BJ (cell line): ENCODE data around the gene FGF21. TPM values are rescaled to one million over a fixed set of nuclear protein-coding genes. Genes with fewer than 3 reads are reported as not detected.
A peak's percentile ranks its signal among the peaks of the same experiment; 100 is the strongest.

Source experiments
- CTCF ChIA-PET: fragments of 350-600 bp; formaldehyde crosslinking; extraction: SDS; loops from one replicate; lab custom pipeline; 2021; ENCODE audit warnings: antibody characterized with exemption, inconsistent platforms; lab: Yijun Ruan, JAX
- POLR2A ChIA-PET: fragments of 300-600 bp; sonication (Branson Sonifier 250); formaldehyde crosslinking; extraction: SDS; loops from one replicate; lab custom pipeline; 2021; ENCODE audit warnings: antibody characterized with exemption; lab: Charles Lee
- DNase-seq: peaks from one replicate; pipeline ENCODE4 v3.0.0-alpha.2; 2011; ENCODE audit warnings: low read depth
- H3K27me3 ChIP-seq: 2 replicates; pipeline ENCODE4 v1.6.0; 2011; ENCODE audit warnings: low read length; ENCODE audit not compliant: control insufficient read depth, insufficient read depth
- H3K36me3 ChIP-seq: 2 replicates; pipeline ENCODE4 v1.5.1; 2011; ENCODE audit warnings: low read length; ENCODE audit not compliant: control insufficient read depth, insufficient read depth
- H3K4me3 ChIP-seq: 2 replicates; pipeline ENCODE4 v1.5.1; 2011; ENCODE audit warnings: low read depth, mild to moderate bottlenecking, control low read depth, low read length
- polyA plus RNA-seq: library from polyadenylated mRNA; depleted of rRNA; stranded (reverse); fragments of >200 nt; gene quantifications from 2 replicates; pipeline ENCODE4 v1.2.3, GENCODE V29; 2011
- TF ChIP-seq, protein P1 (sequence below): IDR thresholded peaks from 2 replicates; pipeline ENCODE4 v1.5.1; 2011; ENCODE audit warnings: low read depth, mild to moderate bottlenecking, control low read depth, inconsistent platforms, low read length, moderate library complexity; ENCODE audit not compliant: insufficient read depth

Gene FGF21
- polyA plus RNA-seq, 1 experiment = not detected

DNA sequence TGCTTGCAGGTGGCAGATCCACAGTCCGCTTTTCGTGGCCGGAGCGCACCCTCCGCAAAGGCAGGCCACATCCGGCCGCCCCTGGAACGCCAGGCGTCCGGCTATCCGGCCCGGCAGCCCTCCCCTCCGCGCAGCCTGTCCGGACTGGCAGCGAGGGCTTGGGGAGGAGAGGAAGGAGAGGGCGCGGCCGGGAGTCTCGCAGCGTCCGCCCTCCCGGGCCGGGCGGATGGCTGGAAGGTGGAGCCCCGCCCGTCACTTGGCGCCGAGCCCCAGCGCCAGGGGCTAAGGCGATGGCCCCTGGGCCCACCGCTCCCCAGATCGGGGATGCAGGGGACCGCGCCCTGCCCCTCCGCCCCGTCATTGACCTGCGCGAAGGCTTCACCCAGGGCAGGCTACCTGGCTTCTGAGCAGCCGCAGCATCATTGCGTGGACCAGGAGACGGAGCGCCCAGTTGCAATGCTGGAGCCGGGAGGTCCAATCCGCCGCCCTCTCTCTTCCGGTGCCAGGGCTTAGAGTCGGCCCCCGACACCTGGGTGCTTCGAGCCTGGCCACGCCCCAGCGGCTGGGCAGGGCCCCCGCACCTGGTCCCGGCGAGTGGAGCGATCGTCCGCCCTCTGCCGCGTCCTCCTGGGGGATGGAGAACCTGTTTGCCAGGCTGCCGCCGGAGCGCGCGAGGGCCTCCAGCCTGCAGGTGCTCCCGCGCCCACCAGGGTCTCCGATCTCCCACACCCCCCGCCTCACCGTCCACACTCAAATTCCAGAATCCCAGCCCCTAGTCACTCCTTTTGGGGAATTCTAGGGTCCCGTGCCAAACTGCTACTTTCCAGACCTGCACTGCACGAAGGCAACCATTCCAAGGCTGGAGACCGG is 2.6 kb upstream of the FGF21 start, which contains the start of gene FUT1:
Gene FUT1, minus strand, starts transcription at position 146 of the 870 bp plus-strand sequence. CDS start 1,360 bp downstream, outside the sequence.
- TF ChIP-seq, protein P1, sequence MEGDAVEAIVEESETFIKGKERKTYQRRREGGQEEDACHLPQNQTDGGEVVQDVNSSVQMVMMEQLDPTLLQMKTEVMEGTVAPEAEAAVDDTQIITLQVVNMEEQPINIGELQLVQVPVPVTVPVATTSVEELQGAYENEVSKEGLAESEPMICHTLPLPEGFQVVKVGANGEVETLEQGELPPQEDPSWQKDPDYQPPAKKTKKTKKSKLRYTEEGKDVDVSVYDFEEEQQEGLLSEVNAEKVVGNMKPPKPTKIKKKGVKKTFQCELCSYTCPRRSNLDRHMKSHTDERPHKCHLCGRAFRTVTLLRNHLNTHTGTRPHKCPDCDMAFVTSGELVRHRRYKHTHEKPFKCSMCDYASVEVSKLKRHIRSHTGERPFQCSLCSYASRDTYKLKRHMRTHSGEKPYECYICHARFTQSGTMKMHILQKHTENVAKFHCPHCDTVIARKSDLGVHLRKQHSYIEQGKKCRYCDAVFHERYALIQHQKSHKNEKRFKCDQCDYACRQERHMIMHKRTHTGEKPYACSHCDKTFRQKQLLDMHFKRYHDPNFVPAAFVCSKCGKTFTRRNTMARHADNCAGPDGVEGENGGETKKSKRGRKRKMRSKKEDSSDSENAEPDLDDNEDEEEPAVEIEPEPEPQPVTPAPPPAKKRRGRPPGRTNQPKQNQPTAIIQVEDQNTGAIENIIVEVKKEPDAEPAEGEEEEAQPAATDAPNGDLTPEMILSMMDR = no peak
- Histone ChIP-seq H3K36me3 (no peaks in the 10 kb centered on the region), H3K4me3 (peak within 1 kb of the TSS; percentile 24), H3K27me3 (peaks cover 9% of the 10 kb centered on the region; the same call in 1 of the 2 replicates)
- ChIA-PET POLR2A (no interaction called here), CTCF (no interaction called here)
- DNase-seq = no peak

DNA sequence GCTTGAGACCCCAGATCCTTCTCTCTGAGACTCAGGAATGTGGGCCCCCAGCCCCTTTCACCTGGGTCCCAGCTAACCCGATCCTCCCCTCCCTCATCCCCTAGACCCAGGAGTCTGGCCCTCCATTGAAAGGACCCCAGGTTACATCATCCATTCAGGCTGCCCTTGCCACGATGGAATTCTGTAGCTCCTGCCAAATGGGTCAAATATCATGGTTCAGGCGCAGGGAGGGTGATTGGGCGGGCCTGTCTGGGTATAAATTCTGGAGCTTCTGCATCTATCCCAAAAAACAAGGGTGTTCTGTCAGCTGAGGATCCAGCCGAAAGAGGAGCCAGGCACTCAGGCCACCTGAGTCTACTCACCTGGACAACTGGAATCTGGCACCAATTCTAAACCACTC is 463 bp downstream of the FGF21 start:
- ChIA-PET POLR2A (no interaction called here), CTCF (no interaction called here)
- Histone ChIP-seq H3K36me3 (no peaks in the 10 kb centered on the region), H3K4me3 (no peak overlapping the region), H3K27me3 (peaks cover 9% of the 10 kb centered on the region)
- no peak for DNase-seq
- TF ChIP-seq, protein P1 = no peak

DNA sequence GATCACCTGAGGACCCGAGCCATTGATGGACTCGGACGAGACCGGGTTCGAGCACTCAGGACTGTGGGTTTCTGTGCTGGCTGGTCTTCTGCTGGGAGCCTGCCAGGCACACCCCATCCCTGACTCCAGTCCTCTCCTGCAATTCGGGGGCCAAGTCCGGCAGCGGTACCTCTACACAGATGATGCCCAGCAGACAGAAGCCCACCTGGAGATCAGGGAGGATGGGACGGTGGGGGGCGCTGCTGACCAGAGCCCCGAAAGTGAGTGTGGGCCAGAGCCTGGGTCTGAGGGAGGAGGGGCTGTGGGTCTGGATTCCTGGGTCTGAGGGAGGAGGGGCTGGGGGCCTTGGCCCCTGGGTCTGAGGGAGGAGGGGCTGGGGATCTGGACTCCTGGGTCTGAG is 888 bp downstream of the FGF21 start:
- TF ChIP-seq, protein P1 = no peak
- CTCF ChIA-PET = no interaction called here

DNA sequence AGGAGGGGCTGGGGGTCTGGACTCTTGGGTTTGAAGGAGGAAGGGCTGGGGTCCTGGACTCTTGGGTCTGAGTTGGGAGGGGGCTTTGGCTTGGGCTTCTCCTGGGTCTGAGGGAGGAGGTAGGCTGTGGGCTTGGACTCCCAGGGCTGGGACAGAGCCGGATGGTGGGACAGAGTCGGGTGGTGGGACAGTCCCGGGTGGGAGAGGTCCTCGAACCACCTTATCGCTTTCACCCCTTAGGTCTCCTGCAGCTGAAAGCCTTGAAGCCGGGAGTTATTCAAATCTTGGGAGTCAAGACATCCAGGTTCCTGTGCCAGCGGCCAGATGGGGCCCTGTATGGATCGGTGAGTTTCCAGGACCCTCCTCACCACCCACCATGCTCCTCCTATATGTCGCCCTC is 1.4 kb downstream of the FGF21 start:
- TF ChIP-seq, protein P1 = no peak
- CTCF ChIA-PET = no interaction called here

More for the DNA sequence above, 888 bp downstream of the FGF21 start:
- POLR2A ChIA-PET = no interaction called here
- Histone ChIP-seq H3K4me3 (no peak overlapping the region), H3K36me3 (no peaks in the 10 kb centered on the region), H3K27me3 (peaks cover 10% of the 10 kb centered on the region)
- DNase-seq = no peak

DNA sequence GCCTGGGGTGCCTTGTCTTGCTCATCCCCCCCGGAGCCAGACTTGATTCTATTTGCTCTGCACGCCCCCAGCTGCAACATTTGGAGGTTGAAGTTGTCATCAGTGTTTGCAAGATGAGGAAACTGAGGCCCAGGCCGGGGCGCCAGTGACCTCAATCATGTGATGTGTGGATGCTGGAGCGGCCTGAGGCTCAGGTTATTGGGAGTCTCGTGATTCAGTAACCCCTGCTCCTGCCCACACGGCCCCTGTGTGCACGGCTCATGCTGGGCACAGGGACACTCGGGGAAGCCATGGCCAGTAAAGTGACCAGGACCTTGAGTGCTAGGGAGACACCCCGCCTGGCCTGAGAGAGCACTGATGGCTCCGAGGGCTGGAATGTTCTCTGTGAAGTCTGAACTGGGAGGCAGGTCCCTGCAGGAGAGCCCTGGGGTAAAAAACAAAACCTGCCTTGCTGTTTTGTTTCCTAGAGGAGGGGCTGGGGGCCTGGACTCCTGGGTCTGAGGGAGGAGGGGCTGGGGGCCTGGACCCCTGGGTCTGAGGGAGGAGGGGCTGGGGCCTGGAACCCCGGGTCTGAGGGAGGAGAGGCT is 1.9 kb downstream of the FGF21 start:
- DNase-seq = no peak
- Histone ChIP-seq H3K36me3 (no peaks in the 10 kb centered on the region), H3K27me3 (peaks cover 10% of the 10 kb centered on the region), H3K4me3 (no peak overlapping the region)
- TF ChIP-seq, protein P1 = no peak
- POLR2A ChIA-PET = no interaction called here
- CTCF ChIA-PET = interaction anchor here (0.8 kb wide), 1 partner anchor 85 kb away, joined by 4 read pairs; no protein-coding TSS in a partner anchor

More for the DNA sequence above, 1.4 kb downstream of the FGF21 start:
- peaks cover 10% of the 10 kb centered on the region for H3K27me3 ChIP-seq
- H3K4me3 ChIP-seq = no peak overlapping the region
- POLR2A ChIA-PET = no interaction called here
- no peaks in the 10 kb centered on the region for H3K36me3 ChIP-seq
- DNase-seq = no peak
